Stimulated activated CD4-positive, alpha-beta T cell treated with anti-CD3 and anti-CD28 coated beads, TNF-alpha, amount 100 ng/mL, for 24 hours (primary cell): Measurements from ENCODE around the gene CCDC88C.
"Not testable (repeated sequence)": the region's sequence is repeated elsewhere in the genome, so short reads cannot be mapped to it uniquely, and the experiment has no call there.

ENCODE experiments used
- DNase-seq, 3 experiments: peaks; one replicate each; pipeline ENCODE4 v3.0.0-alpha.2; 2020; ENCODE audit warnings: low read depth in 3 of 3

Gene CCDC88C

DNA sequence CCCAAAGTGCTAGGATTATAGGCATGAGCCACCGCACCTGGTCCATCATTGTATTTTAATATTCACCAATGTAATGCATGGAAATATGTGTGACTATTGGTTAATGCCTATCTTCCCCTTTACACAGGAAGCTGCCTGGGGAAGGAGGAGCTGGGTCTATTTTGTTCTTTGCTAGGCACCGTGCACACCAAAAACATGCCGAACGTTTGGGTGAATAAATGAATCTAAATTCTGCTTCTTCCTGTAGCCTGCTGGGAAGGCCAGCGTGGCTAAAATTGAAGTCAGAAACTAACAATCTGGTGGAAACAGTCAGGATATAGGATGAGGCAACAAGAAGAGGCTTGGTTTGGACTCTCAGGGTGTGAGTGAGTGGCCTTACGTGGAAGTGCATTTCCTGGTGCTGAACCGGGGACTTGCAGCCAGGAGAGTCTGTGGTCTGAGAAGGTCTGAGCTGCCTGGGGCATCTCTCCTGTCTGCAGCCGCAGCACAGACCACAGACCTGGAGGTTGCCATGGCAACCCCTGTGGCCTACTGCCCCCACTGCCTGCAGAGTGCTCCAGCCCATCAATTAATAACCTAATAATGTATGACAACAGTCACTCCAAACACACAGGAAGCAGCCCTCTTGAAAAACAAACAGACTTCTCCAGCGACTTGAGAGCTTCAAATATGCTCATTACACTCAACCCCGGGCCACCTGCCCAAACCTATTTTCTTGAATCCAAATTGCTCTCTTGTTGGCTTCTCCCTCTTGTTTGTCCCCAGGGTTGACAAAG, 167.6 kb downstream of the CCDC88C start:
- DNase-seq = no peak

DNA sequence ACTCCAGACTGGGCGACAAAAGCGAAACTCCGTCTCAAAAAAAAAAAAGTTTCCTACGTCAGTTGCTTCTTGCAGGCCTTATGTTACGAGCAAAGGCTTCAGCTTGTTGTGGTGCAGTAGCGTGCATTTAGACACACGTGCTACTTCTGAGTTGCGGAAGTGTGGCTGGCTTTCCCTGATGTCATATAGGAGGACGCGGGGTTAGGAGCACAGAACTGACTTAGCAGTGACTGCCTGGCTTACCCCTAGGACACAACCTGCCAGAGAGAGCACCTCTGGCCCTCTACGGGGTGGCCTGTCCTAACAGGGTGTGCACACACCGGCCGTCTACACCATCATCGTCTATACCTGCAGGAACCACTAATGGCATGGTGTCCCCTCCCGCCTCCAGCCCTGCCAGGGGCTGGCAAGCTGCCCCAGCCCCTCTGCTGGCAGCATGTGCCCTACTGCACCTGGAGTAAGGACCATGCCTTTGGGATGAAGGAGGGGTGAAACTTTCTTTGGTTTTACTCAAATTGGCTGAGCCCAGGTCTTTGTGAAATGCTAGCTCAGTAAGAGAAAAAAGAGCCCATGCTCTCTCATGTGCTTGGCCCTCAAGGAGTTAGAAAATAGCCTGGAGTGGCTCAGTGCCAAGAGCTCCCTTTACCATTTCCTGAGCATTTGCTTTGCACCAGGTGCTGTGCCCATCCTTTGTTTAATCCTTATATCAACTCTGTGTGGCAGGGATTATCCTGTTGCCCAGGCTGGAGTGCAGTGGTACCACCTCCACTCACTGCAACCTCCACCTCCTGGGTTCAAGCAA, 171.4 kb downstream of the CCDC88C start:
- DNase-seq = peak in 2 of 3 experiments; percentile 60 to 72

DNA sequence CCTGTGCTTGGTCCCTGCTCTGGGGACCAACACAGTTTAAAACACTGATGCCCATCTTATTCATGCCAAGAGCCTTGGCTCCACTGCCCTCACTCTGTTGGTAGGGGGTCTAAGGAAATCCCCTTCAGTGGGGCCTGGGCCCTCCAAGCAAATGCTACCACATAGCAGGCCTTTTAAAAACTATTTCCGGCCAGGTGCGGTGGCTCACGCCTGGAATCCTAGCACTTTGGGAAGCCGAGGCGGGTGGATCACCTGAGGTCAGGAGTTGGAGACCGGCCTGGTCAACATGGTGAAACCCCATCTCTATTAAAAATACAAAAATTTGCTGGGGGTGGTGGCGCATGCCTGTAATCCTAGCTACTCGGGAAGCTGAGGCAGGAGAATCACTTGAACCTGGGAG, 172.0 kb downstream of the CCDC88C start:
- not testable (repeated sequence) for DNase-seq

DNA sequence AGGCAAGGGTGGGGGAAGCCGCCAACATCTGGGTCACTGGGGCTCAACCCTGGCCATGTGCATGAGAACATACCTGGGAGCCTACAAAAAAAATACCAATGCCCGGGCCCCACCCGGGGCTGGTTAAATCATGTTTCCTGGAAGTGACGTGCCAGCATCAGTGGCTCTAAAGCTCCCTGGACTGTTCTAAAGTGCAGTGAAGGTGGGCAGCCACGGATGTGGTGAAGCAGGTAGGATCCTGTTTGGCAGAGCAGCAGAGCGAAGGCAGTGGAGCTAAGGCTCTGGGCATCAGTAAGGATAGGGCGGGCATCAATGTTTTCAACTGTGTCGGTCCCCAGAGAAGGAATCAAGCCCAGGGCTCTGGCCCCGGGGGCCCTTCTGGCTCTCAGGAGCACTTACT, 172.6 kb downstream of the CCDC88C start:
- DNase-seq = peak in 1 of 3 experiments; percentile 67

DNA sequence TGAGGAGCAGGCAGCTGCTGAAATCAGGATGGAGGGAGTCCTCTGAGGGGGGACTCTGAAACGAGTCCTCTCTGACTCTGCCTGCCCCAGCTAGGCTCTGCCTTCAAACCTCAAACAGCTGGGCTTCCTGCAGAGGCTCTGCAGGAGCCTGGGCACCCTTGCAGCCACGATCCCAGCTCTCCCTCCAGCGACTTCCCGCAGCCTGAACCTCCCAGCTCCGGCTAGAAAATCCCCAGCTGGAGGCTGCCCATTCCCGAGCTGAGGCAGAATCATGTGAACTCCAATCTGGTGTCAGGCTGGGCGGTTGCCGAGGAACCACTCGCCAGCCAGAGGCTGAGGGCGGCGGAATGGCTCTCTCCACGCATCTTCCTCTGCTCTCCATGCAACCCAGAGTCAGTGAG, 173.1 kb downstream of the CCDC88C start, which contains the start of gene GPR68:
TSS of gene GPR68 (minus strand) at position 204 of the 401 bp plus-strand sequence. CDS start 9,654 bp downstream, outside the sequence.
- no peak for DNase-seq

DNA sequence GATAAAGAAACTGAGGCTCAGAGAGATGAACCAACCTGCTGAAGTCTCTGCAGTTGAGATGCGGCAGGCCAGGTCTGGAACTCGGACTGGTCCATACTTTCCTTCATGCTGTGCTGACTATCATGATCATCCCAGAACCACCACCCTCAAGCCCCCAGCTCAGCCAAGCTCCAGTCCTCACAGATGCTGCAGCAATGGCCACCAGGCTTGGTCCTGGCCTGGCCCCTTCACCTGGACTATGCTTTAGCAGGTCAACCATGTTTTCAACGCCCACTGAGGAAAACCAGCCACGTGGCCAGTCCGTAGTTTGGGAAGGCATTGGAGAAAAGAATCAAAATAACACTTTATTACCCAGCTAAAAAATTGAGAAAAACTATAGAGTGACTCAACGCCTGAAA, 174.5 kb downstream of the CCDC88C start:
- no peak for DNase-seq

DNA sequence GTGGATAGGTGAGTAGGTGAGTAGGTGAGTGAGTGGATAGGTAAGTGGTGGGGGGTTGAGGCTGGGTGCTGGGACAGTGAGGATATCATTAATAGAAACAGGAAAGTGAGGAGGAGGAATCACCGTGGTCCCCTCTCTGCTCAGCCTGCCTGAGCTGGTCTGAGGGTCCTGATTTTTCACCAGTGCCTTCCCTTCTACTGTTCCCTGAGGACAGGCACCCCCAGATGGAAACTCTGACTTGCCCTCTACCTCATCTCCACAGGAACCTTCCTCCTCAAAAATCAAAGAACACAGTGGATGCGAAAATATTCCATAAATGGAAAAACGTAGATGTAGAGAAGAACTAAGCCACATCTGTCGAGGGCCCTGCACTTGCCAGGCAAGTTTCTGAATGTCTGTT, 175.0 kb downstream of the CCDC88C start:
- DNase-seq = no peak

DNA sequence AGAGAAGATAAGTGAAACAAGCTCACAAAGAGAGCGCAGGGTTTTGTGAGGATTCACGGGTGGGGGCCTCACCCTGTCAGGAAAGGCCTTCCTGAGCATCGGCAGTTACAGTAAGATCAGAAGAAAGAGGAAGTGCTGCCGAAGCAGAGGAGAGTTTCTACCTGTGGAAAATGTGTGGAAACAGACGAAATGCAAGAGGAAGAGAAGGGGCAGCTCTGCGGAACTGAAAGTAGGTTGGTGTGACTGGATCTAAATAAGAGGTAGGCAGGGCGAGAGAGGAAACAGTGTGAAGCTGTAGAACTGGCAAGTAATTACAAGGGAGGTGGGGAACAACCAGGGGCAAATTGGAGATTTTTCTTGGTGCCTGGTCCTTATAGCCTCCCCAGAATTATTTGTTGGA, 175.8 kb downstream of the CCDC88C start:
- no peak for DNase-seq

DNA sequence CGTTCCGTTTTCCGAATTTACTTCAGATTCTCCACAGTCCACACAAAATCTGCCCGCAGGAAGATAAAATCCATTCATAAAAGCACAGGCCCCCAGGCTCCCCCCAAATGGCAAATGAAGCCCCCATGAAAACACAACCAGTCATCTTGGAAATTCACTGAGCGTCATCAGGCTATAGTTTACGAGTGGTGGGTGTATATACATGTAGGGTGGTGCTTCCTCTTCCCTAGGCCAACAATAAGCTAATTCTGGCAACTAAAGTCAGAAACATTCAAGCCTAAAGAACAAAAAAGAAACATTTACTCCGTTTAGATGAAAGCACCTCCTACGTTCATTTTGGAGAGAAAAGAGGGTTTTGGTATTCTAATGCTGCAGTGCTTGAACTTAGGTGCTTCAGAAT, 179.0 kb downstream of the CCDC88C start:
- no peak for DNase-seq

DNA sequence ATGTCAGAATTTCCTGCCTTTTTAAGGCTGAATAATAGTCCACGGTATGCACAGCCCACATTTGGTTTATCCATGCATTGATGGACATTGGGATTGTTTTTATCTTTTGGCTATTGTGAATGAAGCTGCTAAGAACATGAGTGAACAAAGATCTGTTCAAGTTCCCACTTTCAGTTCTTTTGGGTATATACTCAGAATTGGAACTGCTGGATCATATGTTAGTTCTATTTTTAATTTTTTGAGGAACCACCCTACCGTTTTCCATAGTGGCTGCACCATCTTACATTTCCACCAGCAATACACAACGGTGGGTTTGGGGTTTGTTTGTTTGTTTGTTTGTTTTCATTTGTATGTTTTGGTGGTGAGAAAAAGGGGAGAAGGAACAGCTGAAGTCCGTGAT, 179.5 kb downstream of the CCDC88C start:
- no peak for DNase-seq

DNA sequence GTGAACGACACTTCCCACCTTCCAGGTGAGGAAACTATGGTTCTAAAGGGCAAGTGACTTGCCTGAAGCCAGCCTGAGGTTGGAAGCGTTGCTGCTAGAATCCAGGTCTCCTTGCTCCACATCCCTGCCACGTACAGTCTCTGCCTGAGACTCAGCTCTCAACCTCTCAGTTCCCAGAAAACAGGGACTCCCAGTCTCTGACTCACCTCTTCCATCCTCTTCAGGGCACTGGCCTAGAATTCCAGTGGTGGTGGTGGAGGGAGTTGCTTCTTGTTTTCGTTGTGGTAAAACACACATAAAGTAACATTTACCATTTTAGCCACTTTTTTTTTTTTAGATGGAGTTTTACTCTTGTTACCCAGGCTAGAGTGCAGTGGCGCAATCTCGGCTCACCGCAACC, 180.4 kb downstream of the CCDC88C start:
- DNase-seq = no peak

DNA sequence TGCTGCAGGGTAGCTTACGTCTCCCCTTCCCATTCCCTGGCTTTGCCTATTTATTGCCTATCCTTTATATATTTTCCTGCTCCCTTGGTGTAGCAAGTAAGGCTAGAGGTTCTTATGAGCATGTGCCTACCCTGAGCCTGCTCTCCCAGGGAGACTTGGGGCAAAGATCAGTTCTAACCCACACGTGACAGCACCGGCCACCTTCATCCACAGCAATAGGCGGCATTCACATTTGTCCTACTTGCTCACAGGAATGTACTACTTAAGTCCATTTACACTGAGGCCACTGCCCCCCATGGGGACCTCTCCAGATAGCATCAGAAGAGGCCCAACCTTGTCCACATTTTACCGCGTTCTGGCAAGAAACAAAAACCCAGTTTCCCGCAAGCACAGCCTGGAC, 181.8 kb downstream of the CCDC88C start:
- DNase-seq = no peak

DNA sequence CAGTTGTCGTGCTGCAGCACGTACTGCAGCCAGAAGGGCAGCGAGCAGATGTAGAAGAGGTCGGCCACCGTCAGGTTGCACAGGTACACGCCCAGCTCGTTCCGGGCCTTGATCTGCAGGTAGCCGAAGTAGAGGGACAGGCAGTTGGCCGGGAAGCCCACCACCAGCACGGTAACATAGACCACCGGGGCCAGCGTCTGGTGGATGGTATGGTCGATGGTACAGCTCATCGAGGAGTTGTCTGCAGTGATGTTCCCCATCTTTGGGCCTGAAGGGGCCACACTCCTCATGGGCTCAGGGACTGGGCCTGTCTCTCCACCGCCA, 182.9 kb downstream of the CCDC88C start:
- no peak for DNase-seq

DNA sequence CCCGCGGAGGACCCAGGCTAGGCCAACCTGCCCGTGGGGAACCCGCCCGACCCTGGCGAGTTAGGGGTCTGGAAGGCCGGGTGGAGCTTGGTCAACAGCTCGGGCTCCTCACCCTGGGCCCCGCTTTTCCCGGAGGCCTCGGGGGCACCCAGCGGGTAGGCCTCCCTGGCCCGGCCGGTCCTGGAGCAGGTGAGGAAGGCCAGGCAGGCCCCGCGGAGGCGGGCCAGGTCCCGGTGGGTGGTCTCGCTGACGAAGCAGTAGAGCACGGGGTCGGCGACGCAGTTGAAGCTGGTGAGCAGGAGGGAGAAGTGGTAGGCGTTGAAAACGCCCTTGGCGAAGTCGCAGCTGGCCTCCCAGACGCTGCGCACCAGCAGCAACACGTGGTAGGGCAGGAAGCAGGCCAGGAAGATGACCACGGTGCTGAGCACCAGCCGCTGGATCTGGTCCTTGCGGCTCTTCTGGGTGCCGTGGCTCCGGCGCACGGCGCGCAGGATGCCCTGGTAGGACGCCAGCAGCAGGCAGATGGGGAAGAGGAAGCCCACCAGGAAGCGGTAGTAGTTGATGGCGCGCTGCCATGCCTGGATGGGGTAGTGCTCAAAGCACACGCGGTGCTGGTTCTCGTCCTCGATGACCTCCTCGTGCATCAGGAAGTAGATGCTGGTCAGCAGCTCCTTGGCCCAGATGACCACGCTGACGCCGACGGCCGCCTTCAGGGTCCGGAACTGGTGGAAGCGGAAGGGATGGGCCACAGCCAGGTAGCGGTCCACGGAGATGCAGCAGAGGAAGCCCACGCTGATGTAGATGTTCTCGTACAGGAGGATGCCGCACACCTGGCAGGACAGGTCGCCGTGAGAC, 183.5 kb downstream of the CCDC88C start:
- no peak for DNase-seq

DNA sequence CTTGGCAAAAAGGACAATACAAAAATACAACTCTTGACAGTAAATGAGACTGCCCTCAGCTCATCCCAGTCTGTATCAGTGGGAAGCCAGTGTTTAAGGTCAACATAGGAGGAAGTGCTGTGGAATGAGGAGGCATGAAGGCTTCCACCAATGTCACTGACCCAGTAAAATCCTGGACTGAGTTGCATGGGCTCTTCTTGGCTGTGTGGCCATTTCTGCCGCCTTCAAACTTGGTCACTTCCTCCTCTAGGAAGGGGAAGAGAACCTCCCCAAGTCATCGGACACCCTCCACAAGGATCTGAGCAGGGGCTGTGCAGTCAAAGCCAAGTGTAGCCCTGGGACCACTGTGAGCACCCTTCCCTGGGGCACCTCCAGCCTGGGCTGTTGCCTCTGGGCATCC, 185.0 kb downstream of the CCDC88C start:
- no peak for DNase-seq

DNA sequence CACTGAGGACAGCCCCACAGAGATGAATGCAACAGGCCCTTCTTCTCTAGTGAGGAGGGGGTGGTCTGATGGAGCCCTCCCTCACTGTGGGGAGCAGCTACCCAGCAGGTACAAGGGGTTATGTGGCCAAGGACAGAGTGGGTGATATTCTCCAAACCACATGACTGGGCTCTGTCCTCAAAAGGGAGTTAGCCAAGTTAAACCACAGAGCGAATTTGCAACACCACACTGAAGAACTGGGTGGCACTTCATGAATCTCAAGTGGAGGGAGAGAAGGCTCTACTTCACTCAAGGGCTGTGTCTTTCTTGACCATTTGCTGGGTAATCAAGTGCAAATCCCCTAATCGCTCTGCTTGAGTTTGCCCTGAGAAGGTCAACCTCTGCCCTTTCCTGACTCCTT, 185.6 kb downstream of the CCDC88C start:
- no peak for DNase-seq

DNA sequence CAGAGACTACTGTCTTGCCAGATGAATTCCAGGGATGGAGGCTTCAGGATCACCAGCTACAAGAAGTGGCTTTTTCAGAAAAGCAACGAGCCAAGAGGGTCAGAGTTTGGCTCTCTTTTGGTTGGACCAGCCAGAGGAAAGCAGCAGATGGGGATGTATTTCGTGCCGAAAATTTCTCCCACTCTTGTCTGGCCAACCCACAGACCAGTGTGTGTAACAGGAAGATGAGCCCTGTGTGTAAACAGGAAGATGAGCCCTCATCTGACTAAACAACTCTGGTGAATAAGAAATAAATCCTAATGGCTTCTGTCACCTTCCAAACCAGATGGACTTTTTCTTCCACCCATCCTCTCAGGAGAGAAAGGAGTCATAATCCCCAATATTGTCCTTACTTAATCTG, 186.2 kb downstream of the CCDC88C start:
- DNase-seq = no peak

DNA sequence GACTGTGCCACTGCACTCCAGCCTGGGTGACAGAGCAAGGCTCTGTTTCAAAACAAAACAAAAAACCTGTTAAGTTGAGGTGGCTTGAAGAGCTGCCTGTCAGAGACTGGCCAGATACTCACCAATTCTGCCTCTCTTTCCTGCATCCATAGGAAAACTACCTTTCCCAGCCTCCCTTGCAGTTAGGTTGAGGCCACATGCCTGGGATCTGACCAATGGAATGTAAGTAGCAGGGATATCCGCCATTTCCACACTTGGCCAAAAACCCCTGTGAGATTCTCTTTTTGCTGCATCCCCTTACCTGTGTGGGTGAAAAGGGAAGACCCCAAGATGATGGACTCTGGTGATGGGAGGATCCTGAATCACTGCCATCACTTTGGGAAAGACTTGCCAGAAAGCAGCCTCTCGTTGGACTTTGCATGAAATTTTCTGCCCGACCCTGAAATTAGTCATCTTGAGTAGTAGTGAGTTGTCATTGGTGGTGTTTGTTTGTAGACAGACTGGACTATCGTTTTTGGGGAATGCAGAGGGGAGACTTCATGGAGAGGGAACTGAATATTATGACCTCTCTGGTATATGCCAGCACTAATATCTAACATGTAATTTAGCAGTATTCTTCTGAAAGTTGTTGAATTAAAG, 187.1 kb downstream of the CCDC88C start:
- no peak for DNase-seq

DNA sequence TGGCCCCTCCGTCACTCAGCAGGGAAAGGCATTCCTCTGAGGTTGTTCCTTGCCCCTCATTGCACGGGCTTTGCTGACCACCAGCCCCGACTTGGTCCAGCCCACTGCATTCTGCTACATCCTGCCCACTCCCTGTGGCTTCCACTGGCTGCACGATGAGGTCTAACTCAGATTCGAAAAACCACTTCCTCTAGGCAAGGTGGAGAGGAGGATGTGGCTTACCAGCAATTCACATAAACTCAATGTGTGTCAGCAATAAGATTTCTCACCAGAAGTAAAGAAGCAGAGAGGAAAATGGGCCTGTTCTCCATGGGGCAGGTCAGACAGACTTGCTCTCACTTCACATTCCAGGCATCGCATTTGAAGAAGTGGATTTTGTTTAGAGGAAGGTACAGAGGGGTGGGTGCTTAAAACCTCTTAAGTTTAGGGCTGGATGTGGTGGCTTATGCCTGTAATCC, 187.8 kb downstream of the CCDC88C start:
- DNase-seq = no peak

DNA sequence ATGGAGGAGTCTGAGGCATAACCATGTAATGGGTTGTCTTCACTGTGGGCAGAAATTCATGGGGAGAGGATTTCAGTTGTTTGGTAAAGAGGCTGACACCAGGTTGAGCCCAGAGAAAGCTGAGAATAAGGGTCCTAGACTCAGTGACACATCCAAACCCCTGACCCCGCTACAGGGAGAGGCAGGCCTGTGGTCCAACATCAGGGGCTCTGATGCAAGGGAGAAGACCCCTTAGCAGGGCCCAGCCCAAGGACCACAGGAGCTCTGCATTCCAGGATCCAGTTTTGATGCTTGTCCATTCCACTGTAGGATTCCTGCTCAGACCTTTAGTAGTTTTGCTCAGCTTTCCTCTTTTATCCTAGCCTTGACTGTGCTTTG, 188.6 kb downstream of the CCDC88C start:
- no peak for DNase-seq

DNA sequence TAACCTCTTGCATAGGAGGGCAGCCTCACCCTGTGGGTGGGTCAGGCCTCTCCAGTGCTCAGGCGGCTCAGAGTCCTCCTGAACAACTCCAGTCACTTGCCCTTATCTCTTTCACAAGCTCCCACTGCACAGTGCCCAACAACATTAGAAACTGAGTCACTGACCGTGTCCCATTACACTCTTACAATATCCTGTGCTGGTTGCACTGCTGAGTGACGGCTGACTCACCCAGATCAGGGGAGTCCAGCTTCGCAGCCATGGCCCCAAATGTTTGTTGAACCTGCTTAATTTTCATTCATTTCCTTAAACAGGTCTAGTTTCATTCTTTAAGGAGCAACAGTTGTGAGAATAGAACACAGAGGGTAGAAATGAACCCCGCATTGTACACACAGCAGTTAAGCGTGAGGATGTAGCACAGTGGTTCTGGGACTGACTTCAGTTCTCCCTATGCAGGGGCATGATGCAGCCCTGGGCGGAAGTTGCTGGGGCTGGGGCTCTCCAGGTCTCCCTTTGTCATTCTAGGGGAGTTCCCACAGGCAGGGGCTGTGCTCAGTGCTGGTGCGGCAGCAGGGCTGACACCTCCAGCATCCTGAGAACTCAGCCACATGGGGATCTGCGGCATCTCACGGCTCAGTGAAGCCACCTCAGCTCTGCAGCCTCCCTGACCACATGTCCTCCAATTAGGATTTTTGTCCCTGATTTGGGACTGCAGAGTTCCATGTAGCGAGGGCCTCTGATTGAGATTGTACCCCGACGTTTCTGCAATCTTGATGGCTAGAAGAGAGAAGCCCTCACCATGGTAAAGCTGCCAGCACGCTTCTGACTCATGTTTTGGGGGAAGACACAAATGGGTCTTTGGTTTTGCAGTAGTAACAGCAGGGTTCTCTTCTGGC, 189.3 kb downstream of the CCDC88C start:
- peak; percentile 76 to 88 (median 79) for DNase-seq
